Esophagus muscularis mucosa (tissue), 3 donors: ENCODE measurements around the gene PTGIS.

Source experiments
- EP300 ChIP-seq: sonication (generic); formaldehyde crosslinking; IDR thresholded peaks from one replicate; pipeline ENCODE4 v1.6.1; 2017; ENCODE audit warnings: antibody characterized with exemption
- POLR2AphosphoS5 ChIP-seq, 2 donors: sonication (generic); formaldehyde crosslinking; IDR thresholded peaks; one replicate each; pipeline ENCODE4 v1.6.1; 2017; ENCODE audit warnings: antibody characterized with exemption in 2 of 2

GRCh38 chr20:49507741-49508434 is 60.0 kb downstream of the PTGIS start:
- TF ChIP-seq POLR2AphosphoS5 (IDR thresholded peaks at IDR 0.05) (no peak), EP300 (no peak)
